Measurements from ENCODE around the gene ETFA. TPM values are rescaled to one million over a fixed set of nuclear protein-coding genes. Genes with fewer than 3 reads are reported as not detected.

ETFA gene
- total RNA-seq, 4 donors from 2014 or later, result 179 to 261 (median 227) TPM

- ATAC-seq (no peak), DNase-seq (no peak)
- Histone ChIP-seq H3K4me1 (peaks cover 4 to 14% of the 10 kb centered on the region in 2 donors), H3K9me3 (no peaks in the 10 kb centered on the region), H3K4me3 (no peak overlapping the region), H3K27me3 (peaks cover 7 to 18% (median 12%) of the 10 kb centered on the region in 3 donors), H3K36me3 (no peaks in the 10 kb centered on the region), H3K27ac (no peak overlapping the region)
- TF ChIP-seq POLR2A (IDR thresholded peaks at IDR 0.05) (no peak), CTCF (IDR thresholded peaks at IDR 0.05 in 4 of 5, conservative IDR thresholded peaks at IDR 0.05 in 1 of 5) (no peak)
- intact Hi-C loops (cut with DNase I; ENCODE audit: low total_unique reads) (loop anchor here (5.0 kb wide), 1 partner anchor 177 kb away; no protein-coding TSS in a partner anchor), in situ Hi-C loops (cut with MboI; ENCODE audit: low sequenced_read_pairs in 4 of 4) (loop anchor here in 1 of 4 donors (25.0 kb wide), 1 partner anchor 142 kb away; no protein-coding TSS in a partner anchor)
Measured at GRCh38 chr15:76328958-76329357, 17.7 kb upstream of the ETFA start.

- H3K4me3 ChIP-seq, result no peak overlapping the region
- no peaks in the 10 kb centered on the region for H3K9me3 ChIP-seq
- peaks cover 4 to 14% of the 10 kb centered on the region in 2 donors for H3K4me1 ChIP-seq
- H3K27me3 ChIP-seq, result peaks cover 3 to 10% (median 4%) of the 10 kb centered on the region in 3 donors
- DNase-seq (no peak), ATAC-seq (no peak)
- intact Hi-C loops (cut with DNase I; ENCODE audit: low total_unique reads), result loop anchor here (5.0 kb wide), 1 partner anchor 176 kb away; no protein-coding TSS in a partner anchor
- TF ChIP-seq POLR2A (IDR thresholded peaks at IDR 0.05), result no peak
- TF ChIP-seq CTCF (IDR thresholded peaks at IDR 0.05 in 4 of 5, conservative IDR thresholded peaks at IDR 0.05 in 1 of 5), result no peak
- H3K36me3 ChIP-seq, result no peaks in the 10 kb centered on the region
- peak overlapping the region in 1 of 4 donors; percentile 73 for H3K27ac ChIP-seq
- in situ Hi-C loops (cut with MboI; ENCODE audit: low sequenced_read_pairs in 4 of 4), result loop anchor here in 1 of 4 donors (25.0 kb wide), 1 partner anchor 141 kb away; no protein-coding TSS in a partner anchor
Measured at GRCh38 chr15:76328106-76328696, 16.9 kb upstream of the ETFA start.

GRCh38 chr15:76327191-76328105 is 16.2 kb upstream of the ETFA start:
- Histone ChIP-seq H3K4me3 (no peak overlapping the region), H3K4me1 (peaks cover 4 to 14% of the 10 kb centered on the region in 2 donors), H3K36me3 (no peaks in the 10 kb centered on the region), H3K27ac (peak overlapping the region in 1 of 4 donors; percentile 73), H3K9me3 (no peaks in the 10 kb centered on the region), H3K27me3 (peaks cover 0 to 9% (median 0%) of the 10 kb centered on the region in 3 donors)
- ATAC-seq (peak; percentile 52 to 71), DNase-seq (no peak)
- in situ Hi-C loops (cut with MboI; ENCODE audit: low sequenced_read_pairs in 4 of 4), result loop anchor here in 1 of 4 donors (25.0 kb wide), 1 partner anchor 140 kb away; no protein-coding TSS in a partner anchor
- TF ChIP-seq CTCF (IDR thresholded peaks at IDR 0.05 in 4 of 5, conservative IDR thresholded peaks at IDR 0.05 in 1 of 5) (no peak), POLR2A (IDR thresholded peaks at IDR 0.05) (no peak)
- intact Hi-C loops (cut with DNase I; ENCODE audit: low total_unique reads), result loop anchor here (5.0 kb wide), 1 partner anchor 175 kb away; no protein-coding TSS in a partner anchor

GRCh38 chr15:76325704-76326103 is 14.4 kb upstream of the ETFA start:
- H3K4me3 ChIP-seq, result no peak overlapping the region
- peaks cover 4 to 14% of the 10 kb centered on the region in 2 donors for H3K4me1 ChIP-seq
- intact Hi-C loops (cut with DNase I; ENCODE audit: low total_unique reads), result loop anchor here (5.0 kb wide), 1 partner anchor 173 kb away; no protein-coding TSS in a partner anchor
- no peaks in the 10 kb centered on the region for H3K36me3 ChIP-seq
- DNase-seq (no peak), ATAC-seq (no peak)
- TF ChIP-seq POLR2A (IDR thresholded peaks at IDR 0.05), result no peak
- TF ChIP-seq CTCF (IDR thresholded peaks at IDR 0.05 in 4 of 5, conservative IDR thresholded peaks at IDR 0.05 in 1 of 5), result no peak
- H3K9me3 ChIP-seq, result no peaks in the 10 kb centered on the region
- H3K27ac ChIP-seq, result no peak overlapping the region
- H3K27me3 ChIP-seq, result peaks cover 0 to 9% (median 0%) of the 10 kb centered on the region in 3 donors
- in situ Hi-C loops (cut with MboI; ENCODE audit: low sequenced_read_pairs in 4 of 4), result loop anchor here in 1 of 4 donors (25.0 kb wide), 1 partner anchor 138 kb away; no protein-coding TSS in a partner anchor

All from gastrocnemius medialis (tissue), 4 donors.